HepG2 (cell line): ENCODE results near the gene TBC1D16. TPM values are rescaled to one million over a fixed set of nuclear protein-coding genes. Genes with fewer than 3 reads are reported as not detected.

Source experiments
- AGO1 ChIP-seq: fragments of 200-400 bp; formaldehyde crosslinking; IDR thresholded peaks from 2 replicates; pipeline ENCODE4 v1.6.1; 2017; ENCODE audit warnings: mild to moderate bottlenecking, low read depth, low read length, moderate library complexity; ENCODE audit not compliant: poor library complexity, severe bottlenecking
- ATF1 ChIP-seq: IDR thresholded peaks from 2 replicates; pipeline ENCODE4 v1.6.1; 2016; ENCODE audit warnings: mild to moderate bottlenecking, control low read depth
- BATF2 ChIP-seq: sonication (generic); formaldehyde crosslinking; IDR thresholded peaks from 2 replicates; pipeline ENCODE4 v1.8.0; 2022; ENCODE audit warnings: mild to moderate bottlenecking, missing genetic modification reagents, moderate library complexity
- BRD4 ChIP-seq: sonication (generic); formaldehyde crosslinking; IDR thresholded peaks from 2 replicates; pipeline ENCODE4 v1.4.0; 2020; ENCODE audit warnings: missing genetic modification reagents
- CSRNP2 ChIP-seq: sonication (generic); formaldehyde crosslinking; conservative IDR thresholded peaks from 2 replicates; pipeline ENCODE4 v1.8.0; 2022; ENCODE audit warnings: low read depth, missing genetic modification reagents
- HDAC2 ChIP-seq: sonication (generic); formaldehyde crosslinking; IDR thresholded peaks from 2 replicates; pipeline ENCODE4 v1.4.0; 2020; ENCODE audit warnings: missing genetic modification reagents
- HNF1B ChIP-seq: sonication (generic); formaldehyde crosslinking; IDR thresholded peaks from 2 replicates; pipeline ENCODE4 v1.5.1; 2020; ENCODE audit warnings: mild to moderate bottlenecking, moderate library complexity, missing genetic modification reagents
- MAZ ChIP-seq, 2 experiments: sonication (generic) in 1 of 2; formaldehyde crosslinking in 1 of 2; IDR thresholded peaks; 2 replicates each; pipeline versions ENCODE4 v1.5.0 to v1.6.1; 2012 to 2020; ENCODE audit warnings: low read depth in 2 of 2, mild to moderate bottlenecking in 2 of 2, borderline replicate concordance in 1 of 2, improper control_type of control experiment in 1 of 2, low read length in 1 of 2, missing genetic modification reagents in 1 of 2, moderate library complexity in 1 of 2
- PAF1 ChIP-seq: IDR thresholded peaks from 2 replicates; pipeline ENCODE4 v1.6.1; 2016; ENCODE audit warnings: missing genetic modification reagents, missing compliant biosample characterization
- SALL2 ChIP-seq: sonication (generic); formaldehyde crosslinking; IDR thresholded peaks from 2 replicates; pipeline ENCODE4 v1.8.1; 2023; ENCODE audit warnings: mild to moderate bottlenecking, missing genetic modification reagents, inconsistent platforms
- SIX4 ChIP-seq: sonication (generic); formaldehyde crosslinking; IDR thresholded peaks from 2 replicates; pipeline ENCODE4 v1.4.0; 2020; ENCODE audit warnings: missing genetic modification reagents
- SKI ChIP-seq: fragments of 450-650 bp; IDR thresholded peaks from one replicate; pipeline ENCODE4 v1.6.1; 2018; ENCODE audit warnings: mild to moderate bottlenecking; ENCODE audit not compliant: partially characterized antibody
- SMAD9 ChIP-seq: sonication (generic); formaldehyde crosslinking; IDR thresholded peaks from 2 replicates; pipeline ENCODE4 v1.5.1; 2020; ENCODE audit warnings: mild to moderate bottlenecking, missing genetic modification reagents
- SP1 ChIP-seq, 2 experiments: fragments of 450-650 bp in 1 of 2; sonication (generic) in 1 of 2; formaldehyde crosslinking in 1 of 2; IDR thresholded peaks; 2 replicates each; pipeline versions ENCODE4 v1.4.0 to v1.6.1; 2016 to 2020; ENCODE audit warnings: missing genetic modification reagents in 1 of 2
- SRSF4 ChIP-seq: fragments of 200-400 bp; formaldehyde crosslinking; IDR thresholded peaks from one replicate; pipeline ENCODE4 v1.6.1; 2018; ENCODE audit warnings: mild to moderate bottlenecking, low read depth, low read length, moderate library complexity; ENCODE audit not compliant: poor library complexity, severe bottlenecking
- STAG1 ChIP-seq: sonication (generic); formaldehyde crosslinking; IDR thresholded peaks from 2 replicates; pipeline ENCODE4 v1.4.0; 2020; ENCODE audit warnings: missing genetic modification reagents
- ZBTB37 ChIP-seq: sonication (generic); formaldehyde crosslinking; IDR thresholded peaks from 2 replicates; pipeline ENCODE4 v1.4.0; 2020; ENCODE audit warnings: mild to moderate bottlenecking, missing genetic modification reagents
- ZFP91 ChIP-seq: sonication (generic); formaldehyde crosslinking; IDR thresholded peaks from 2 replicates; pipeline ENCODE4 v1.9.0; 2022; ENCODE audit warnings: missing genetic modification reagents, mild to moderate bottlenecking, borderline replicate concordance
- ZNF124 ChIP-seq: sonication (generic); formaldehyde crosslinking; IDR thresholded peaks from 2 replicates; pipeline ENCODE4 v1.4.0; 2020; ENCODE audit warnings: missing genetic modification reagents
- ZNF20 ChIP-seq: sonication (generic); formaldehyde crosslinking; IDR thresholded peaks from 2 replicates; pipeline ENCODE4 v1.4.0; 2020; ENCODE audit warnings: mild to moderate bottlenecking, moderate library complexity, missing genetic modification reagents
- ZNF44 ChIP-seq: sonication (generic); formaldehyde crosslinking; IDR thresholded peaks from 2 replicates; pipeline ENCODE4 v1.5.1; 2020; ENCODE audit warnings: mild to moderate bottlenecking, missing genetic modification reagents
- ZNF83 ChIP-seq: sonication (generic); formaldehyde crosslinking; IDR thresholded peaks from 2 replicates; pipeline ENCODE4 v1.4.0; 2020; ENCODE audit warnings: missing genetic modification reagents, mild to moderate bottlenecking, borderline replicate concordance
- ZNF879 ChIP-seq: sonication (generic); formaldehyde crosslinking; IDR thresholded peaks from 2 replicates; pipeline ENCODE4 v1.8.1; 2023; ENCODE audit warnings: missing genetic modification reagents
- polyA plus RNA-seq, 8 experiments: library from polyadenylated mRNA; depleted of rRNA in 3 of 8; stranded (reverse) in 7 of 8; unstranded in 1 of 8; fragments of >200 nt; fragmentation: Illumina TruSeq in 4 of 8; extraction: Trizol in 4 of 8; gene quantifications; 2 replicates each; pipeline versions ENCODE4 v1.2.1 to v1.2.3, GENCODE V29; 2011 to 2016; ENCODE audit warnings: low read depth in 4 of 8, missing spikeins in 1 of 8, mixed read lengths in 1 of 8; ENCODE audit not compliant: insufficient read depth in 1 of 8
- total RNA-seq, 5 experiments: library from RNA; depleted of rRNA; stranded (reverse); fragments of >200 nt; fragmentation: Illumina TruSeq; extraction: Trizol; gene quantifications; 2 replicates each; pipeline ENCODE4 v1.2.3, GENCODE V29; 2016; ENCODE audit warnings: low read depth in 1 of 5

TBC1D16 gene
- total and polyA plus RNA-seq, 2 of the 13 experiments (the other 11 are each of a cell fraction or from before 2014, with no cell fraction given): 14.9 to 24.9 TPM

- TF ChIP-seq ZNF83 (0 out of 2 replicates have a peak, but pooled peaks have one; percentile 42), ZNF124 (CRISPR knock-in tag) (no peak), HNF1B (CRISPR knock-in tag) (no peak), HDAC2 (CRISPR knock-in tag) (peak; percentile 47; the same call in 1 of the 2 replicates), SMAD9 (CRISPR knock-in tag) (no peak), ZNF879 (CRISPR knock-in tag) (no peak), PAF1 (no peak), SIX4 (no peak), SKI (no peak), ZBTB37 (CRISPR knock-in tag) (no peak), BRD4 (CRISPR knock-in tag) (no peak), ZNF20 (CRISPR knock-in tag) (no peak), MAZ (IDR thresholded peaks at IDR 0.05; ENCODE audit: borderline replicate concordance, low read depth, low read length) (no peak), MAZ (CRISPR knock-in tag; IDR thresholded peaks at IDR 0.05; ENCODE audit: low read depth) (no peak), SRSF4 (no peak), AGO1 (no peak), SP1 (IDR thresholded peaks at IDR 0.05) (no peak), SP1 (CRISPR knock-in tag; IDR thresholded peaks at IDR 0.05) (no peak), CSRNP2 (CRISPR knock-in tag) (no peak), ATF1 (CRISPR knock-in tag) (no peak), BATF2 (CRISPR knock-in tag) (no peak), STAG1 (CRISPR knock-in tag) (no peak), ZNF44 (CRISPR knock-in tag) (no peak), ZFP91 (CRISPR knock-in tag) (no peak), SALL2 (CRISPR knock-in tag) (no peak)
Measured at GRCh38 chr17:79987187-79987934, 48.3 kb downstream of the TBC1D16 start (continued).
